A549 (cell line): ENCODE results near the gene ZNF282. TPM values are rescaled to one million over a fixed set of nuclear protein-coding genes. Genes with fewer than 3 reads are reported as not detected.

Experiments used
- ATAC-seq, 2 experiments: fragments of 200-7000 bp in 1 of 2; fragments of >200 bp in 1 of 2; cut with Nextera tagmentation in 1 of 2; cut with Tn5 transposase in 1 of 2; 3 replicates each; pipeline versions ENCODE4 v1.8.0 to v1.9.1; 2018 to 2020; ENCODE audit warnings: mild to moderate bottlenecking in 1 of 2, moderate library complexity in 1 of 2
- CTCF ChIA-PET: fragments of 300-600 bp; sonication (Branson Sonifier 250); formaldehyde crosslinking; extraction: SDS; loops from one replicate; lab custom pipeline; 2021; ENCODE audit warnings: antibody characterized with exemption, inconsistent platforms; lab: Yijun Ruan, JAX
- POLR2A ChIA-PET: fragments of 350-600 bp; formaldehyde crosslinking; extraction: SDS; loops from one replicate; lab custom pipeline; 2021; ENCODE audit warnings: antibody characterized with exemption, inconsistent platforms; lab: Yijun Ruan, JAX
- DNase-seq, 2 experiments: peaks; one replicate each; pipeline versions ENCODE4 v3.0.0 to v3.0.0-alpha.2; 2011 to 2016; ENCODE audit warnings: low read depth in 1 of 2, low spot score in 1 of 2
- FAIRE-seq: peaks from 2 replicates; lab custom pipeline; 2011; peaks lifted over from hg19 to GRCh38; lab: Jason Lieb, UNC
- H3K27ac ChIP-seq, 2 experiments: fragments of >200 bp; sonication (Bioruptor Twin); formaldehyde crosslinking; 3 replicates each; pipeline ENCODE4 v1.5.1; 2016 to 2017
- H3K4me1 ChIP-seq: fragments of >200 bp; sonication (Bioruptor Twin); formaldehyde crosslinking; 3 replicates; pipeline ENCODE4 v1.6.1; 2016
- H3K4me2 ChIP-seq: fragments of >200 bp; sonication (Bioruptor Twin); formaldehyde crosslinking; 3 replicates; pipeline ENCODE4 v1.6.1; 2016
- H3K4me3 ChIP-seq: fragments of >200 bp; sonication (Bioruptor Twin); formaldehyde crosslinking; 3 replicates; pipeline ENCODE4 v1.5.1; 2016
- H3K9me3 ChIP-seq: fragments of >200 bp; sonication (Bioruptor Twin); formaldehyde crosslinking; 3 replicates; pipeline ENCODE4 v1.6.1; 2016
- BCL3 ChIP-seq: fragments of >200 bp; sonication (Bioruptor Twin); formaldehyde crosslinking; IDR thresholded peaks from 3 replicates; pipeline ENCODE4 v1.6.1; 2016
- CBX2 ChIP-seq: fragments of 200-600 bp; sonication (generic); IDR thresholded peaks from 2 replicates; pipeline ENCODE4 v1.6.1; 2016; ENCODE audit warnings: low read depth, mild to moderate bottlenecking, borderline replicate concordance
- E2F6 ChIP-seq: IDR thresholded peaks from 2 replicates; pipeline ENCODE4 v1.6.1; 2012; ENCODE audit warnings: low read depth, borderline replicate concordance
- EHMT2 ChIP-seq: fragments of 200-600 bp; sonication (generic); IDR thresholded peaks from 2 replicates; pipeline ENCODE4 v1.6.1; 2016; ENCODE audit warnings: antibody characterized with exemption, low read depth, mild to moderate bottlenecking, moderate library complexity
- ESRRA ChIP-seq: fragments of 150-350 bp; IDR thresholded peaks from 2 replicates; pipeline ENCODE4 v1.6.1; 2014; ENCODE audit warnings: mild to moderate bottlenecking, low read length, borderline replicate concordance
- HOXA7 ChIP-seq: fragments of 250-450 bp; sonication (Bioruptor Pico); IDR thresholded peaks from 2 replicates; pipeline ENCODE4 v1.5.0; 2020; ENCODE audit warnings: mild to moderate bottlenecking, moderate library complexity
- JUN ChIP-seq, 2 experiments: fragments of >200 bp; sonication (Bioruptor Twin); formaldehyde crosslinking; IDR thresholded peaks; 2 replicates in 1 of 2; 3 replicates in 1 of 2; pipeline ENCODE4 v1.6.1; 2016 to 2017
- KDM5A ChIP-seq: fragments of 200-600 bp; sonication (generic); IDR thresholded peaks from 2 replicates; pipeline ENCODE4 v1.6.1; 2016; ENCODE audit warnings: antibody characterized with exemption, mild to moderate bottlenecking
- MAFK ChIP-seq: fragments of 450-650 bp; IDR thresholded peaks from 2 replicates; pipeline ENCODE4 v1.6.1; 2014; ENCODE audit not compliant: partially characterized antibody
- MAX ChIP-seq: IDR thresholded peaks from 2 replicates; pipeline ENCODE4 v1.6.1; 2012
- MYC ChIP-seq: IDR thresholded peaks from 2 replicates; pipeline ENCODE4 v1.6.1; 2012; ENCODE audit warnings: mild to moderate bottlenecking, inconsistent platforms, low read length, improper control_type of control experiment, borderline replicate concordance
- NFE2L2 ChIP-seq: fragments of 150-350 bp; conservative IDR thresholded peaks from 2 replicates; pipeline ENCODE4 v1.6.1; 2014; ENCODE audit warnings: low read length
- PHF8 ChIP-seq: fragments of 200-600 bp; sonication (generic); IDR thresholded peaks from 2 replicates; pipeline ENCODE4 v1.6.1; 2016; ENCODE audit warnings: low read depth, mild to moderate bottlenecking, antibody characterized with exemption, moderate library complexity, borderline replicate concordance
- RCOR1 ChIP-seq: fragments of 150-350 bp; IDR thresholded peaks from 2 replicates; pipeline ENCODE4 v1.6.1; 2014; ENCODE audit warnings: antibody characterized with exemption, low read length, low read depth
- REST ChIP-seq: fragments of 200-600 bp; sonication (generic); IDR thresholded peaks from 2 replicates; pipeline ENCODE4 v1.6.1; 2016; ENCODE audit warnings: antibody characterized with exemption, mild to moderate bottlenecking, moderate library complexity
- RNF2 ChIP-seq: fragments of 200-600 bp; sonication (generic); IDR thresholded peaks from 2 replicates; pipeline ENCODE4 v1.6.1; 2016; ENCODE audit warnings: low read depth, mild to moderate bottlenecking, antibody characterized with exemption, moderate library complexity, borderline replicate concordance
- SREBF2 ChIP-seq: fragments of 450-650 bp; IDR thresholded peaks from 2 replicates; pipeline ENCODE4 v1.6.1; 2014; ENCODE audit warnings: mild to moderate bottlenecking, moderate library complexity
- ZNF302 ChIP-seq: fragments of 250-450 bp; sonication (Bioruptor Pico); IDR thresholded peaks from 2 replicates; pipeline ENCODE4 v1.9.0; 2021; ENCODE audit warnings: inconsistent platforms, mild to moderate bottlenecking, moderate library complexity
- WGBS: methylation state at CpG from one replicate; pipeline ENCODE4 v1.1.6; 2017; ENCODE audit errors: missing lambda C conversion rate; 5-methylcytosine and 5-hydroxymethylcytosine counted together
- polyA plus RNA-seq, 4 experiments: library from polyadenylated mRNA; depleted of rRNA in 3 of 4; stranded (reverse); fragments of >200 nt; fragmentation: RNase III in 1 of 4; extraction: RNeasy Plus Mini Kit Qiagen cat#74134 plus additional on column Dnase treatment in 1 of 4; gene quantifications; 2 replicates in 3 of 4; 3 replicates in 1 of 4; pipeline ENCODE4 v1.2.3, GENCODE V29; 2011 to 2017
- TF ChIP-seq, protein P1 (sequence below): IDR thresholded peaks from 2 replicates; pipeline ENCODE4 v1.6.1; 2012
- TF ChIP-seq, protein P2 (sequence below): fragments of >200 bp; sonication (Bioruptor Twin); formaldehyde crosslinking; IDR thresholded peaks from 3 replicates; pipeline ENCODE4 v1.5.1; 2016

ZNF282 gene
- polyA plus RNA-seq, 2 of the 4 experiments (the other 2 are of a cell fraction) = 11.9 to 18.4 TPM

DNA sequence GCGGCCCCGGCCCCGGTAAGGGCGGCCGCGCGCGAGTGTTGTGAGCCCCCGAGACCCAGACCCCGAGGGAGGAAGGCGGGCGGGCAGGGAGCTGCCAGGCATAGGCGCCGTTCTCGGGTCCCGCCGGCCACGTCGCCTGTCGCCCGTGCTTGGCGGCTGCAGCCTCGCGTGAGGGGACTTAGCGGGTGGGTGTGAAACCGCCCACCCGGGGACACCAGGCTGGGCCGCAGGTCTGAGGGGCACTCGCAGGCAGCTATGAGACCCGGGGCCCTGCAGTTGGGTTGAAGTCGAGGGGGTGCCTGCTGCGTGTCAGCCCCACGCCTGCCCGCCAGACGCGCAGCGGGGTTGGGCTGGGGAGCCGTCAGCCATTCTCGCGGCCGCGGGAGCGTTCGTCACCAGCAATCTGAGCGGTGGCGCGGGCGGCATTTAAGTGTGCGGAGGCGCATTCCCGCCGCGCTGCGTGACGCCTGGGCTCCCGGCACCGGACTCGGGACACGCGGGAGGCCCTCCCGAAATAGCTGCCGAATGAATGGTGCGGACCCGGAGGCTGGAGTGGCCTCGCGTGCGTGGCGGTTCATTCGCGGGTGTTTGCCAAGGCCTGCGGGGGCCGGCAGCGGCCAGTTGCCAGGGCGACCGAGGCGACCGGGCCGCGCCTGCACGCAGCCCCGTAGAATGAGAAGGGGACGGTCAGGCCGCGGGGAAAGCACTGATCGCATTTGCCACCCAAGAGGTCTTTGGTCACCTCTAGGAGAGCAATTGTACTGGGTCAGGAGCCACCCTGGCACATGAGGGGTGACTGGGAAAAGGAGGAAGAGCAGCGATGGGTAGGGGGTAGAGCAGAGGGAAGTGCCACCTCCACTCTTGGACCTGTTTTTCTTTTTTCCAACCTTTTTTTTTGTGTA lies 47.3 kb upstream of the ZNF282 start (continued):
- TF ChIP-seq, protein P1, sequence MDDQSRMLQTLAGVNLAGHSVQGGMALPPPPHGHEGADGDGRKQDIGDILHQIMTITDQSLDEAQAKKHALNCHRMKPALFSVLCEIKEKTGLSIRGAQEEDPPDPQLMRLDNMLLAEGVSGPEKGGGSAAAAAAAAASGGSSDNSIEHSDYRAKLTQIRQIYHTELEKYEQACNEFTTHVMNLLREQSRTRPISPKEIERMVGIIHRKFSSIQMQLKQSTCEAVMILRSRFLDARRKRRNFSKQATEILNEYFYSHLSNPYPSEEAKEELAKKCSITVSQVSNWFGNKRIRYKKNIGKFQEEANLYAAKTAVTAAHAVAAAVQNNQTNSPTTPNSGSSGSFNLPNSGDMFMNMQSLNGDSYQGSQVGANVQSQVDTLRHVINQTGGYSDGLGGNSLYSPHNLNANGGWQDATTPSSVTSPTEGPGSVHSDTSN = no peak
- TF ChIP-seq CBX2 = no peak
- no peak for TF ChIP-seq MAFK
- no peak for TF ChIP-seq SREBF2
- TF ChIP-seq MAX = peak; percentile 56
- no peak for TF ChIP-seq REST
- TF ChIP-seq KDM5A = no peak
- TF ChIP-seq NFE2L2 = no peak
- 0 out of 2 replicates have a peak, but pooled peaks have one; percentile 22 for TF ChIP-seq E2F6

DNA sequence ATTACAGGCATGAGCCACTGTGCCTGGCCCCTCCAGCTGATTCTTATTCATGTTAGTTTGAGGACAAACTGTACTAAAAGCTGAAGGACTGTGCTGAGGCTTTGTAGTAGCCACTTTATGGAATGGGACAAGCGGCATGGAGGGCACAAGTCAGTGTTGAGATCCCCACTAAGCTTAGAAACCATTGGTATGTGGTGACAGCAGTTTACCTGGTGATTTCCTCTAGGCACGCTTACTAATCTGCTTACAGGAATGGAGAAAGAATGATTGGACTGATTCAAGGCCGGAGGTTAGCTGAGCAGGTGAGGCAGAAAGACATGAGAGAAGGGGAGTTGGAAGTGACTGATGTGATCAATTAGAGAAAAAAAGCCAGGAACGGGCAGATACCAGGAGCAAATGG lies 44.4 kb upstream of the ZNF282 start:
- no peak for DNase-seq

More for the DNA sequence above, 44.4 kb upstream of the ZNF282 start:
- Histone ChIP-seq H3K9me3 (no peaks in the 10 kb centered on the region), H3K27ac (no peak overlapping the region), H3K4me2 (no peak overlapping the region), H3K4me3 (no peak overlapping the region), H3K4me1 (peaks cover 15% of the 10 kb centered on the region)
- ATAC-seq (no peak), FAIRE-seq (no peak)
- 78% methylated on average over 4 of the region's 4 CpGs for WGBS
- TF ChIP-seq ESRRA = no peak
- TF ChIP-seq ZNF302 (CRISPR knock-in tag) = no peak
- no peak for TF ChIP-seq BCL3
- no peak for TF ChIP-seq EHMT2
- TF ChIP-seq JUN (IDR thresholded peaks at IDR 0.05) = no peak
- TF ChIP-seq HOXA7 = no peak
- TF ChIP-seq RNF2 = no peak
- no peak for TF ChIP-seq MYC
- TF ChIP-seq RCOR1 = no peak
- TF ChIP-seq, protein P2, sequence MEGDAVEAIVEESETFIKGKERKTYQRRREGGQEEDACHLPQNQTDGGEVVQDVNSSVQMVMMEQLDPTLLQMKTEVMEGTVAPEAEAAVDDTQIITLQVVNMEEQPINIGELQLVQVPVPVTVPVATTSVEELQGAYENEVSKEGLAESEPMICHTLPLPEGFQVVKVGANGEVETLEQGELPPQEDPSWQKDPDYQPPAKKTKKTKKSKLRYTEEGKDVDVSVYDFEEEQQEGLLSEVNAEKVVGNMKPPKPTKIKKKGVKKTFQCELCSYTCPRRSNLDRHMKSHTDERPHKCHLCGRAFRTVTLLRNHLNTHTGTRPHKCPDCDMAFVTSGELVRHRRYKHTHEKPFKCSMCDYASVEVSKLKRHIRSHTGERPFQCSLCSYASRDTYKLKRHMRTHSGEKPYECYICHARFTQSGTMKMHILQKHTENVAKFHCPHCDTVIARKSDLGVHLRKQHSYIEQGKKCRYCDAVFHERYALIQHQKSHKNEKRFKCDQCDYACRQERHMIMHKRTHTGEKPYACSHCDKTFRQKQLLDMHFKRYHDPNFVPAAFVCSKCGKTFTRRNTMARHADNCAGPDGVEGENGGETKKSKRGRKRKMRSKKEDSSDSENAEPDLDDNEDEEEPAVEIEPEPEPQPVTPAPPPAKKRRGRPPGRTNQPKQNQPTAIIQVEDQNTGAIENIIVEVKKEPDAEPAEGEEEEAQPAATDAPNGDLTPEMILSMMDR = no peak
- no peak for TF ChIP-seq PHF8
- TF ChIP-seq, protein P1 = no peak
- CTCF ChIA-PET = interaction anchor here (0.6 to 8.4 kb wide), 3 partner anchors 25 to 86 kb away, joined by 3 to 84 read pairs (median 7); partner anchors contain the start of gene ZNF425
- POLR2A ChIA-PET = no interaction called here
